Heart right ventricle (tissue), 16 donors: ENCODE results near the gene GPR157. TPM values are rescaled to one million over a fixed set of nuclear protein-coding genes. Genes with fewer than 3 reads are reported as not detected.
A peak's percentile ranks its signal among the peaks of the same experiment; 100 is the strongest.
"Not testable (repeated sequence)": the region's sequence is repeated elsewhere in the genome, so short reads cannot be mapped to it uniquely, and the experiment has no call there.

Experiments
- ATAC-seq, 8 donors: fragments of 200-7000 bp; cut with Tn5 transposase; one replicate each; pipeline ENCODE4 v1.9.1; 2020; ENCODE audit warnings: mild to moderate bottlenecking in 8 of 8, moderate library complexity in 8 of 8, moderate number of reproducible peaks in 1 of 8
- DNase-seq, 2 donors: peaks; one replicate each; pipeline ENCODE4 v3.0.0-alpha.2; 2020
- H3K27ac ChIP-seq, 10 donors: fragments of 200-600 bp; sonication (generic) in 2 of 10; one replicate each; pipeline versions ENCODE4 v1.5.0 to v1.8.0; 2020 to 2022; ENCODE audit warnings: mild to moderate bottlenecking in 3 of 10
- H3K27me3 ChIP-seq, 7 donors: fragments of 200-600 bp; one replicate each; pipeline ENCODE4 v1.8.0; 2021 to 2022; ENCODE audit warnings: mild to moderate bottlenecking in 2 of 7
- H3K36me3 ChIP-seq, 9 donors: fragments of 200-600 bp; sonication (generic) in 1 of 9; one replicate each; pipeline versions ENCODE4 v1.5.0 to v1.8.0; 2020 to 2022; ENCODE audit warnings: mild to moderate bottlenecking in 2 of 9
- H3K4me1 ChIP-seq, 9 donors: fragments of 200-600 bp; sonication (generic) in 1 of 9; one replicate each; pipeline versions ENCODE4 v1.5.0 to v1.8.0; 2020 to 2022; ENCODE audit warnings: mild to moderate bottlenecking in 4 of 9
- H3K4me3 ChIP-seq, 10 donors: fragments of 200-600 bp; sonication (generic) in 2 of 10; one replicate each; pipeline versions ENCODE4 v1.5.0 to v1.8.0; 2020 to 2022; ENCODE audit warnings: mild to moderate bottlenecking in 7 of 10, moderate library complexity in 2 of 10
- H3K9me3 ChIP-seq, 11 donors: fragments of 200-600 bp in 10 of 11; sonication (generic) in 2 of 11; one replicate each; pipeline versions ENCODE4 v1.5.0 to v1.8.0; 2013 to 2022; ENCODE audit warnings: mild to moderate bottlenecking in 2 of 11, control low read depth in 1 of 11, moderate library complexity in 1 of 11
- WGBS, 2 donors: extraction: QIAGEN DNeasy Blood & Tissue Kit; methylation state at CpG; one replicate each; pipeline ENCODE4 v1.1.7; 2013; ENCODE audit warnings: inconsistent platforms in 1 of 2; 5-methylcytosine and 5-hydroxymethylcytosine counted together
- intact Hi-C, 10 donors: fragments of 100-400 bp; cut with DNase I; formaldehyde crosslinking; loops; one replicate each; pipeline versions ENCODE4 v1.11.1 to v1.14.2; 2022
- polyA plus RNA-seq, 2 donors: library from polyadenylated mRNA; stranded (reverse); fragments of 200-250 nt; gene quantifications; one replicate each; pipeline ENCODE4 v1.2.3, GENCODE V29; 2013
- total RNA-seq, 10 donors: library from RNA; stranded (reverse); fragmentation: NEBNext Ultra II Directional in 3 of 10; extraction: Animal tissue kit (Norgen Biotek cat#: 25700) in 3 of 10; gene quantifications; one replicate each; pipeline versions ENCODE4 v1.2.1 to v1.2.4, GENCODE V29; 2021 to 2023
- TF ChIP-seq, protein P1 (sequence below), 9 donors: fragments of 200-600 bp; sonication (generic) in 2 of 9; IDR thresholded peaks; one replicate each; pipeline versions ENCODE4 v1.5.0 to v1.8.0; 2021 to 2022; ENCODE audit warnings: antibody characterized with exemption in 9 of 9, mild to moderate bottlenecking in 5 of 9, moderate library complexity in 1 of 9
- donor health status: Arrhythmogenic right ventricular cardiomyopathy.
- donor health status: ischemic (EF 13 %, LVEDD 7.1; RV severe dilation, severe dysfunction).
- donor health status: healthy with polysubstance abuse.
- donor health status: DM: no; HTN: yes; CAD: no.
- donor health status: DM: no; HTN: no; CAD: no.
- donor health status: ischemic (EF 25% LVEDD 6.9; RV normal size, moderate dysfunction).
- donor health status: ischemic (EF 25% LVEDD 5.7; RV mildly dilated, moderate dysfunction).
- donor health status: healthy.
- donor health status: DM: yes; HTN: yes; CAD: no.
- donor health status: Ischemic cardiomyopathy.
- donor health status: ischemic (EF 35%, LVEDD 5.7; RV mildly dilated, moderate dysfunction).
- donor health status: nonischemic (EF 11% LVEDD 7.7; RV severe dilation, severe dysfunction).
- donor health status: DM: yes; HTN: yes; CAD: no.
- donor health status: PGD.
- donor health status: ischemic (EF 29% LVEDD 5.4; RV normal size, mild dysfunction).
- donor health status: nonischemic (EF 23%, LVEDD 6.1; RV moderate dilation, normal function).

GPR157 gene
- total and polyA plus RNA-seq, 12 donors, result 5.1 to 69.1 (median 36.2) TPM

DNA sequence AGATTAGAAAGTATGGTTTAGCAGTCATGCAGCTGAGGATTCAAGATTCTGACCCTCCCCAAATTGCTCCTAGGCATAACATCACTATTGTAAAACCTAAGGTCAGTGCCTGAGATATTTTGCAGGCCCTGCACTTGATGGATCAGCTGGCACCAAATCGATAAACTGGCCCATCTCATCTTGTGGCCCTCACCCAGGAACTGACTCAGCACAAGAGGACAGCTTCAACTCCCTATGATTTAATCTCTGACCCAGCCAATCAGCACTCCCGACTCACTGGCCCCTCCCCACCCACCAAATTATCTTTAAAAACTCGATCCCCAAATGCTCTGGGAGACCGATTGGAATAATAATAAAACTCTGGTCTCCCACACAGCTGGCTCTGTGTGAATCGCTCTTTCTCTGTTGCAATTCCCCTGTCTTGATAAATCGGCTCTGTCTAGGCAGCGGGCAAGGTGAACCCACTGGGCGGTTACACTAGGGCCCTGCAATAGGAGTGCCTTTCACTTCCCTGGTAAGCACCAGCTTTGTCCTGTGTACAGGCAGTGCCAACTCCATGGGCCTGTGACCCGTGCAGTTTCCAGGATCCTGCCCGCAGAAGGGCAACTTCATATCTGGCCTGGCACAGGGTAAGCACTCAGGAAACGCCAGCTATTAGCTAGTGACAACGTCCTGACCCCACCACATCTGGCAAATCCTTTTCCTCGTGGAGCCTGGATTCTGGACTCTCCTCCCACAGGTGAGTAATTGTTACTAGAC is 30.8 kb downstream of the GPR157 start:
- peak in 5 of 8 donors; percentile 23 to 73 (median 51) for ATAC-seq
- 72 to 78% methylated on average over 13 of the region's 13 CpGs for WGBS, 2 donors
- intact Hi-C loops, result loop anchor here in 3 of 10 donors (10.0 kb wide), 2 partner anchors 83 to 93 kb away; no protein-coding TSS in a partner anchor

DNA sequence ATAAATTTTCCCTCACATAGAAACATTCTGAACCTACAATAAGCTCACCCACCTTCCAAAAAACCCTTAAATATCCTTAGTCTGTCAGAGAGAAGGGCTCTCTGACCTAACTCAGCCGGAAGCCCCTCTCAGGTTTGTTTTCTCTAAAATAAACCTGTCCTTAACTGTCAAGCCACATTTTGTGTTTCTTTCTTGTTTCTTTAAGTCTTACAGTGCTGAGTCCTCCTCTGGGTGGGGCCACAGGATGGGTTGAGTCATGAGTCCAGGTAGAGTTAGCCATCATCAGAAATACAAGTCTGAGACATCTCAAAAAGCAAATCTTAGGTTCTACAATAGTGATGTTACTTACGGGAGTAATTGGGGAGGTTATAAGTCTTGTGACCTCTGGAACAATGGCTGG is 33.1 kb downstream of the GPR157 start:
- intact Hi-C loops, result loop anchor here in 3 of 10 donors (10.0 kb wide), 2 partner anchors 81 to 91 kb away; no protein-coding TSS in a partner anchor
- Histone ChIP-seq H3K36me3 (no peaks in the 10 kb centered on the region), H3K4me3 (no peak overlapping the region), H3K4me1 (peaks cover 0 to 13% (median 7%) of the 10 kb centered on the region in 9 donors), H3K27me3 (no peaks in the 10 kb centered on the region), H3K27ac (no peak overlapping the region), H3K9me3 (peaks cover 0 to 12% (median 0%) of the 10 kb centered on the region in 11 donors)
- WGBS, 2 donors, result 75 to 91% methylated on average over 2 of the region's 2 CpGs
- DNase-seq, result no peak
- ATAC-seq, result no peak
- TF ChIP-seq, protein P1, sequence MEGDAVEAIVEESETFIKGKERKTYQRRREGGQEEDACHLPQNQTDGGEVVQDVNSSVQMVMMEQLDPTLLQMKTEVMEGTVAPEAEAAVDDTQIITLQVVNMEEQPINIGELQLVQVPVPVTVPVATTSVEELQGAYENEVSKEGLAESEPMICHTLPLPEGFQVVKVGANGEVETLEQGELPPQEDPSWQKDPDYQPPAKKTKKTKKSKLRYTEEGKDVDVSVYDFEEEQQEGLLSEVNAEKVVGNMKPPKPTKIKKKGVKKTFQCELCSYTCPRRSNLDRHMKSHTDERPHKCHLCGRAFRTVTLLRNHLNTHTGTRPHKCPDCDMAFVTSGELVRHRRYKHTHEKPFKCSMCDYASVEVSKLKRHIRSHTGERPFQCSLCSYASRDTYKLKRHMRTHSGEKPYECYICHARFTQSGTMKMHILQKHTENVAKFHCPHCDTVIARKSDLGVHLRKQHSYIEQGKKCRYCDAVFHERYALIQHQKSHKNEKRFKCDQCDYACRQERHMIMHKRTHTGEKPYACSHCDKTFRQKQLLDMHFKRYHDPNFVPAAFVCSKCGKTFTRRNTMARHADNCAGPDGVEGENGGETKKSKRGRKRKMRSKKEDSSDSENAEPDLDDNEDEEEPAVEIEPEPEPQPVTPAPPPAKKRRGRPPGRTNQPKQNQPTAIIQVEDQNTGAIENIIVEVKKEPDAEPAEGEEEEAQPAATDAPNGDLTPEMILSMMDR (IDR thresholded peaks at IDR 0.05), result no peak

More for the DNA sequence above, 30.8 kb downstream of the GPR157 start:
- H3K27ac ChIP-seq, result peak overlapping the region in 2 of 10 donors; percentile 10 to 35
- peaks cover 0 to 11% (median 7%) of the 10 kb centered on the region in 9 donors for H3K4me1 ChIP-seq
- peaks cover 0 to 12% (median 0%) of the 10 kb centered on the region in 11 donors for H3K9me3 ChIP-seq
- no peaks in the 10 kb centered on the region for H3K27me3 ChIP-seq
- no peak overlapping the region for H3K4me3 ChIP-seq
- H3K36me3 ChIP-seq, result peaks cover 0 to 17% (median 0%) of the 10 kb centered on the region in 9 donors
- TF ChIP-seq, protein P1 (IDR thresholded peaks at IDR 0.05), result no peak
- DNase-seq, result no peak

DNA sequence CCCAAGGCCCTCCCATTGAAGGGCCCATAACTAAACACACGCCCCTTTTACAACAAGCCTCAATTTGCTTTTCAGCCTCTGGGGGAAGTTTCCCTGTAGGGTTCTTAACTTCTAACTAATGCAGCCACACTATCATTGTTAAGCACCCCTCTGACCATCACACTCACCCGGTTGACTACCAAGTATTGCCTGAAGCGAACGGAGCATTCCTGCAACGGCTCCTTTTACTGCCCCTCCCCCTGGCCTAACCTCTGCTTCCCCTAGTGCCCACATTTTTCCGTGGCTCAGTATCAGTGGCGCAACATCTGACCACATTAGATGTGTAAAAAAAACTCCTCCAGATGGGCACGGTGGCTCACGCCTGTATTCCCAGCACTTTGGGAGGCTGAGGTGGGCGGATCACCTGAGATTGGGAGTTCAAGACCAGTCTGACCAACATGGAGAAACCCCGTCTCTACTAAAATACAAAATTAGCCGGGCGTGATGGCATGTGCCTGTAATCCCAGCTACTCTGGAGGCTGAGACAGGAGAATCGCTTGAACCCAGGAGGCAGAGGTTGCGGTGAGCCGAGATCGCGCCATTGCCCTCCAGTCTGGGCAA is 34.8 kb downstream of the GPR157 start:
- not testable (repeated sequence) for ATAC-seq, DNase-seq, H3K36me3 ChIP-seq, H3K27me3 ChIP-seq, H3K4me3 ChIP-seq, H3K27ac ChIP-seq
- Histone ChIP-seq H3K9me3 (peaks cover 0 to 12% (median 0%) of the 10 kb centered on the region in 11 donors), H3K4me1 (peaks cover 0 to 13% (median 0%) of the 10 kb centered on the region in 9 donors)
- WGBS, 2 donors, result 88 to 89% methylated on average over 18 of the region's 18 CpGs
- intact Hi-C loops, result loop anchor here in 3 of 10 donors (10.0 kb wide), 2 partner anchors 79 to 89 kb away; no protein-coding TSS in a partner anchor

DNA sequence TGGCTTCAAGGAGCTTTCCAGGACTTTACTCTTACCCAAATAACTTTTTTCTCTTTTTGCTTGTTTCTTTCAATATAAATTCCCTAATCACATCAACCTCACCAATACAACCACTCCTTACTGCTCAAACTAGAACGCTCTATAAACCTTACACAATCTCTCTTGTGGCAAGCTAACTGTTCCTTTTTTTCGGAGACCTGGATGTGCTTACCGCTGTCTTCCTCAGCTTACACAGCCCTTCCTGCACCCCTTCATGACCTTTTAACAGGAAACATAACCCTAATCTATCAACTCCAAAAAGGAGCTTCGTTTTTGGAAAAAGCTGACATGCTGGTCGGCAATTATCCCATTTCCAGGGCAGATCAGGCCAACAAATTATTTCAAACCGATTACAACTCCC is 35.3 kb downstream of the GPR157 start:
- Histone ChIP-seq H3K27ac (no peak overlapping the region), H3K36me3 (no peaks in the 10 kb centered on the region), H3K9me3 (peaks cover 0 to 12% (median 0%) of the 10 kb centered on the region in 11 donors), H3K4me1 (peaks cover 0 to 13% (median 0%) of the 10 kb centered on the region in 9 donors), H3K4me3 (no peak overlapping the region), H3K27me3 (no peaks in the 10 kb centered on the region)
- 75 to 77% methylated on average over 6 of the region's 6 CpGs for WGBS, 2 donors
- intact Hi-C loops, result loop anchor here in 3 of 10 donors (10.0 kb wide), 2 partner anchors 79 to 89 kb away; no protein-coding TSS in a partner anchor
- DNase-seq (no peak), ATAC-seq (no peak)
- TF ChIP-seq, protein P1 (IDR thresholded peaks at IDR 0.05), result no peak
